SK-N-MC (cell line): ENCODE measurements around the gene NR2F1-AS1.

ENCODE experiments used
- EZH2 ChIP-seq: fragments of 200-600 bp; sonication (generic); IDR thresholded peaks from one replicate; pipeline ENCODE4 v1.6.1; 2017; ENCODE audit warnings: antibody characterized with exemption
- FOXP2 ChIP-seq: optimal IDR thresholded peaks from 2 replicates; pipeline ENCODE3; 2011; ENCODE audit warnings: mild to moderate bottlenecking, moderate library complexity; ENCODE audit not compliant: insufficient read depth; ENCODE audit errors: extremely low read length, control extremely low read depth
- POLR2AphosphoS5 ChIP-seq: IDR thresholded peaks from 2 replicates; pipeline ENCODE4 v1.6.1; 2012; ENCODE audit warnings: mild to moderate bottlenecking, low read depth, low read length, borderline replicate concordance

GRCh38 chr5:93585041-93585766, 4.2 kb upstream of the NR2F1-AS1 start:
- TF ChIP-seq EZH2 (no peak), POLR2AphosphoS5 (no peak), FOXP2 (no peak)
